ENCODE data around the gene STK11IP. TPM values are rescaled to one million over a fixed set of nuclear protein-coding genes. Genes with fewer than 3 reads are reported as not detected.

Gene STK11IP
- total RNA-seq, 1 donor from 2014 or later, result 6.9 TPM

- DNase-seq (ENCODE audit: low read depth, low spot score), result no peak
These were observed 16.6 kb downstream of the STK11IP start for GRCh38 chr2:219614076-219614860.

- DNase-seq (ENCODE audit: low read depth, low spot score), result no peak
These were observed 17.4 kb downstream of the STK11IP start for GRCh38 chr2:219615036-219615435.

DNA sequence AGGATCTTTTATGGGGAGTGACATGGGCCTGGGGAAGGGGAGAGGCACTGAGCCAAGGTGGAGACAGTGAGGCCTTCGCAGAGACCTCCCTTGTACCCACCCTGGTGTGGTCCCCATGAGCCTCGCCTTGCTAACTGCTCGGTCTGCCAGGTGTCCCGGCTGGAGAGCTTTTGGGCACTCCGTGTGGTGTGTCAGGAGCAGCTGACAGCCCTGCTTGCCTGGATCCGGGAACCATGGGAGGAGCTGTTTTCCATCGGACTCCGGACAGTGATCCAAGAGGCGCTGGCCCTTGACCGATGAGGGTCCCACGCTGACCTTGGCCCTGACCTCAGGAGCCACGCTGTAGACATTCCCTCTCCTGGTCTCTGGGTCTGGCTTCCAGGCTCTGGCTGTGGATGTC is 18.2 kb downstream of the STK11IP start:
- DNase-seq (ENCODE audit: low read depth, low spot score), result no peak

DNA sequence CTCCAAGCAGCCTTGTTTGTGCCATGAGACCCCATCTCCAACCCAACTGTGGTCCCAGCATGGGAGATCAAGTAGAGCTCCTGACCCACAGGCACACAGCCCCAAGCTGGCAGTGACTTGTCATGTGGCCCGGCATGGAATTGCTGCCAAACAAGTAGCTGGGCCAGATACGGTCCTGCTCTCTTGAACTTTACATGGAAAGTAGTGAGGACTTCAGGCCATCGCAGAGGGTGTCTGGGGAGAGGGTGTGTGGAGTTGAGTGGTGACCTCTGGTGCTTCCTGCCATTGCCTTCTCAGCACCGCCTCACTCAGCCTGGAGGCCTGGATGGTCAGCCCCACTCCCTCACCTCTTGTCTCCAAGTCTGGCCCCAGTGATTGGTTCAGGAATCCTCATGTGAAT is 18.9 kb downstream of the STK11IP start:
- no peak for DNase-seq (ENCODE audit: low read depth, low spot score)

GRCh38 chr2:219618733-219619122 is 21.1 kb downstream of the STK11IP start:
- DNase-seq (ENCODE audit: low read depth, low spot score), result no peak

DNA sequence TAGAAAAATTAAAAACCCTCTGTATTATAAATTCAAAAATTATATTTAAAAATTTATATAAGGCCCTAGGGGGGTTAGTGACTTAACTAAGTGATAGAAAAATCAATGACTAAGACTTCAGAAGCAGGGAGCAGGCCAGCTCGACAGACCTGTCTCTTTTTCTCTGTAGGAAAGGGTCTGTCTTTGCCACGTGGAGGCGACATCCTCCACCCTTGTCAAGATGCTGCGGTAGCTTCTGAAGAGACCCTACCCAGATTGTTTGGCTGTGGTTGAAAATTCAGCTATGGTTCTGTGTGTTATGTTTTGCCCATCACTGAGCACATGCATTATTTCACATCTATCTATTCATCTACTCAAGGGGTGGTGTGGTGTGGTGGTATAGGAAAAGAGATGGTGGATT is 21.6 kb downstream of the STK11IP start:
- DNase-seq (ENCODE audit: low read depth, low spot score), result no peak

DNA sequence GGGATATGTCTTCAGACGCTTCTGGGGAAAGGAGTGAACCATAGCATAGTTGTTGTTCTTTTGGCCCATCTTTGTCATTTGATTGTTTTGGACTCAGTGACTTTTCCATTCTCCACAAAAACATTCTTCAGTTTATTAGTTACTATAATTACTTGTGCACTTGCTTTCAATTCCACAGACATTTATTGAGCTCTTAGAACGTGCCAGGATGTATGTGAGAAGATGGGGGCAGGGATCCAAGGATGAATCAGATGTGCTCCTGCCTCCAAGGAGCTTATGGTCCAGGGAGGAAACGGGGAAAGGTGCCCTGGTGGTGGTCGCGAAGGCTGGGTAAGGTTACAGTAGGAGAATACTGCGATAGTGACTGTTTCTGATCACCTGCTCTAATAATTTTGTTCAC is 22.9 kb downstream of the STK11IP start:
- no peak for DNase-seq (ENCODE audit: low read depth, low spot score)

GRCh38 chr2:219621935-219622334 is 24.3 kb downstream of the STK11IP start:
- DNase-seq (ENCODE audit: low read depth, low spot score), result no peak

DNA sequence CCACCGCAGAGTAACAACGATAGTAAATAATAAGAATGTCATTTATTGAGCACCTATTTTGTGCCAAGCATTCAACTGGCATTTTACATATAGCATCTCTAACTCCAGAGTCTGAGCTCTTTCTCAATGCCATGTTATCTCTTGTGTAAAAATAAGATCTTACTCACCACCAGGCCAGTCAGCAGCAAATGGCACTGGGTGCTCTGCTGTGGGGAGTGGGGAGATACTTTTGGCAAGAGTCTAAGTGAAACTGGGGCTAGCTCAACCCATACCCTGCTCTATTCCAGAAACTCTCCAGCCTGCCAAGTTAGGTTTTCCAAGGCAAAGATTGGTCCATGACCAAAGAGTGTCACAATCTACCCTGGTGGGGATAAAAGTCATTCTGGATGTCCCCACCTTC is 24.8 kb downstream of the STK11IP start:
- no peak for DNase-seq (ENCODE audit: low read depth, low spot score)

GRCh38 chr2:219624565-219624964 is 26.9 kb downstream of the STK11IP start:
- no peak for DNase-seq (ENCODE audit: low read depth, low spot score)

DNA sequence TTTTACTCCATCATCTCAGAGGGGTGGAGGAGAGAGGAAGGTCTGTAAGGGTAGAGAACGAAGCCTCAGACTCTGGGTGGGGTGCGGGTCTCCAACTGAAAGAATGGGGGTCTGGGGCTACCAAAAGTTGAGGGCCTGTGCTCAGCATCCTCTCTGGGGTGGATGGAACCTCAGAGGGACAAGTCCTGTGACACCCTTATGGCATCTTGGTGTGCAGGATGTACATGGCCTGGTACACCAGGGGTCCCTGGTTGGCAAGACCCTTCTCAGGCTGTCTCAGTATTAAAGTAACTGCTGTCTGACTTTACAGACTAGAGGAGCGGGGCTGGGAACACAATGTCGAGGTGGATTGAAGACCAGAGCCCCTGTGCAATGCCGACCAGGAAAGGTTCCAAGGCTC is 27.5 kb downstream of the STK11IP start:
- no peak for DNase-seq (ENCODE audit: low read depth, low spot score)

DNA sequence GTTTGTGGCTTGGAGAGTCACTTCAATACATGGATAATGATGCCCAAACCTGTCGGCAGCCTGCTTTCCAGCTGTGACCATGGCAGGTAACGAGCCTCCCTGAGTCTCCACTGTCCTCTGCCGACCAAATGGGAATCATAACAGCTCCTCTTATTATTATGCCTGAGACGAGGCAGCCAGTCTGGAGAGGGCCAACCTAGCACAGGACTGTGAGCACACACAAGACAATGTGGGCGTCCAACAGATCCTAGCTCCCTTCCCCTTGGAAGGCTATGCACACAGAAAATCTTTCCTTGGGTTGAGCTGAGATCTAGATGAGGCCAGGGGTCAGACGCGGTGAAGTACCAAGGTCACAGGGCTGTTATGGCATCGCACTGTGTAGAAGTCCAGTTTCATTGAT is 28.9 kb downstream of the STK11IP start:
- no peak for DNase-seq (ENCODE audit: low read depth, low spot score)

DNA sequence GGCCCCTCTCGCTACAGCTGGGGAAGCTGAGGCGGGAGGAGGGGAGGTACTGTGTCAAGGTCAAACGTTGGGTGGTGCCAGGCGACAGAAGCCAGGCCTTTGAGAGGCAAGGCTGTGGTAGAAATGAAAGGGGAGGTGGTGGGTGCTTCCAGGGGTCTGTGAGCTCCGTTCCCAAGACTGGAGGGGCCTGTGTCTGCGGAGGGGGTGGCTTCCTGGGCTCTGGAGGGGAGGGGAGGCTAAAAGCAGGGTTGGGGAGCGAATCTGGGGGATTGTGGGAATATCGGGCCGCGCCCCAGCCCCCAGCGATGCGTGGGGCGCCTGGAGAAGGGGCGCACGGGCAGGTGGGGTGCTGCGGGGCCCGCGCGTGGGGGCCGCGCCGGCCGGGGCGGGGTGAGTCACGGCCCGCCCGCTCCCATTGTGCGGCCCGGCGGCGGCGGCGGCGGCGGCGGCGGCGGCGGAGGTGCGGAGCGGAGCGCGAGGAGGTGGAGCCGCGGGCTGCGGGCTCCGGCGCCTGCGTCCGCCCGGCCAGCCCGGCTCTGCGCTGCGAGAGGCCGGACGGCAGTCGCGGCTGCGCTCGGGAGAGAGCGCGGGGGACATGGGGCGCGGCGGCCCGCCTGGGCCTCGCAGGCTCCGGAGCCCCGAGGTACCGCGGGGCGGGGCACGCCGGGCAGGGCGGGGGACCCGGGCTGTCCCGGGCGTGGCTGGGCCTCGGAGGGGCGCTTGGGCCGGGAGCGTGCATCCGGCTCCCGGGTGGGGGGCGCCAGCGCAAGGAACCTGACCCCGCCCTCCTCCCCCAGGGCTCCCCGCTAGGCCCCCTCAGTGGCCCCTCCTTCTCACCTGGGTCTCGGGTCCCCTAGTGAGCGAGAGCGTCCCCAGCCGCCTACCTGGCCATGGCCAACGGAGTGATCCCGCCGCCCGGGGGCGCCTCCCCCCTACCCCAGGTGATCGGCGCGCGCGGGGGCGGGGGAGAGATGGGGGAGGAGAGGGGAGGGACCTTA is 29.7 kb downstream of the STK11IP start, which contains the start of gene SLC4A3:
Gene SLC4A3 (plus strand): TSS at position 528 of the 998 bp plus-strand sequence. CDS start 363 bp downstream, at position 891.
- DNase-seq (ENCODE audit: low read depth, low spot score), result no peak

DNA sequence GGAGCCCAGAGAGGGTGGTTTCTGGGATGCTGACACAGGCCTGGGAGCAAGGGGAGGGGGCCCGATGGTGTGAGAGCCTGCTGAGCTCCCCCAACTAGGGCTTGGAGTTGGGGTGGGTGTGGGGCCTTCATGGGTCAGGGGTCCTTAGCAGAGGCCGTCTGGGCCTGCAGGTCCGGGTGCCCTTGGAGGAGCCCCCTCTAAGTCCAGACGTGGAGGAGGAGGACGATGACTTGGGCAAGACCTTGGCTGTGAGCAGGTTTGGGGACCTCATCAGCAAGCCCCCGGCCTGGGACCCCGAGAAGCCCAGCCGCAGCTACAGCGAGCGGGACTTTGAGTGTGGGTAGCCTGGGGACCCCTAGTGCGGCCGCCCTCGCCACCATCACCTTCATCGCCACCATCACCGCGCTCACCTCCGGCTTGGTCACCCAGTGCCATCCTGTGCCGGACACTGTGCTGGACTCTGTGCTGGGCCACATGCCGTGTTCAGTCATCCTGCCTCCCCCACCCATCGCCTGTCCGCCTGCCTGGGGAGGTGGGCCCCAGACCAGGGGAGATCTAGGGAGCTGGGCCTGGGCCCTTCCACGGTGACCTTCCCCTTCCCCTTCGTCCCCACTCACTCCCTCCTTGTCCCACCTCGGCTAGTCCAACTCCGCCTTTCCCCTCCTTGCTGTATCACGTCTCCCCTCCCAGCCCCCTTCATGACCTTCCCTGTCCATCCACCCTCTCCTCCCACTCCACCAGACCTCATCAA is 30.8 kb downstream of the STK11IP start:
- no peak for DNase-seq (ENCODE audit: low read depth, low spot score)

DNA sequence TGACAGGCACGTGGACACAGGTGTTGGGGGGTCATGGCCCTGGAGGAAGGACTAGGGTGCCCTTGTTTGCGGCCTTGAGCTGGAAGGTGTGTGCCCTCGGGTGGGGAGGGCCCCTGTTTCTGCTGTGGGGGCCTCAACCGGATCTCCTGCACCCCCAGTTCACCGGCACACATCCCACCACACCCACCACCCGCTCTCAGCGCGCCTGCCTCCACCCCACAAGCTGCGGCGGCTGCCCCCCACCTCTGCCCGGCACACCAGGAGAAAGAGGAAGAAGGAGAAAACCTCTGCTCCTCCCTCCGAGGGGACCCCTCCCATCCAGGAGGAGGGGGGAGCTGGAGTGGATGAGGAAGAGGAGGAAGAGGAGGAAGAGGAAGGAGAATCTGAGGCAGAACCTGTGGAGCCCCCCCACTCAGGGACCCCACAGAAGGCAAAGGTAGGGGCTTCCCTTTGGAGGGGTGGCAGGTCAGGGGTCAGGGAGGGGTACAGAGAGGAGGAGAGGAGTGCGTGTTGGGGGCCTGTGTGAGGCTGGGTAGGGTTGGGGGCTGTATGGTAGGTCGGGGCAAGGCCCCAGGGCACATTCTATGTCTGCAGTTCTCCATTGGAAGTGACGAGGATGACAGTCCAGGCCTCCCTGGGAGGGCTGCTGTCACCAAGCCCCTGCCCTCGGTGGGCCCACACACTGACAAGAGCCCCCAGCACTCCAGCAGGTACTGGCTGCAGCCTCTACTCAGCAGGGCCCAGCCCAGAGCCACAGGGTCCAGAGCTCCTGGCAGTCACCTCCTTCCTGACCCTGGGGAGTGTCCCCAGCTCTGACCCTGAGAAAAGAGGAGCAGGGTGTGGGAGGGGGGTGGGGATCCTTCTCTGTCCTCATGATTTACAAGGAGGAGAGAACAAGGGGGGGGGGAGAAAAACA is 31.6 kb downstream of the STK11IP start:
- no peak for DNase-seq (ENCODE audit: low read depth, low spot score)

- no peak for DNase-seq (ENCODE audit: low read depth, low spot score)
These were observed 32.5 kb downstream of the STK11IP start for GRCh38 chr2:219629976-219630695.

GRCh38 chr2:219630770-219631405 is 33.2 kb downstream of the STK11IP start:
- DNase-seq (ENCODE audit: low read depth, low spot score), result no peak

DNA sequence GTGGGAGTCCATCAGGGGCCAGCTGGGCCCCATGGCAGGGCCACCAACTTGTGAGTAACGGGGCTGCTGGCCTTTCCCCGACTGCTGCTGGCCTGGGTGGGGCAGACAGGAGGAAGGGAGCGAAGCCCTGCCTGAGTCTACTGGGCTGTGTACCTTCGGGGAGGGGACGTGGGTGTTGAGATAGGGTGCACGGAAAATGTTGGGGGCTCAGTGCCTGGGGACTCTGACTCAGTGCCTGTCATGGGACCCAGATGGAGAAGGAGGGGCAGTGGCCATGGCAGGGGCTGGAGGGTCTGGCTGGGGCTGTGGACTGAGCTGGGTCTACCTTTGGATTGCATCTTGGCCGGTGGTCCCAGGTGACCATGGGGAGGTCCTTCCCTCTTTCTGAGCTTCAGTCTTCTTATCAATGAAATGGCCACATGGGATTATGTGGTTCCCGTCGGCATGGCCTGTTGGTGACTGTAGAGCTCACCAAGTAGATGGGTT is 33.8 kb downstream of the STK11IP start:
- no peak for DNase-seq (ENCODE audit: low read depth, low spot score)

All from pulmonary artery endothelial cell (primary cell).